HG02852 (cell line): ENCODE measurements around the gene UNC5A.

Experiments used
- ATAC-seq: cut with Tn5 transposase; IDR thresholded peaks from one replicate; pipeline ENCODE4 v1.9.1; 2021; ENCODE audit warnings: mild to moderate bottlenecking, moderate library complexity; ENCODE audit not compliant: unreplicated experiment

The UNC5A gene

GRCh38 chr5:176878463-176878862 is 68.1 kb downstream of the UNC5A start:
- ATAC-seq, result no peak

DNA sequence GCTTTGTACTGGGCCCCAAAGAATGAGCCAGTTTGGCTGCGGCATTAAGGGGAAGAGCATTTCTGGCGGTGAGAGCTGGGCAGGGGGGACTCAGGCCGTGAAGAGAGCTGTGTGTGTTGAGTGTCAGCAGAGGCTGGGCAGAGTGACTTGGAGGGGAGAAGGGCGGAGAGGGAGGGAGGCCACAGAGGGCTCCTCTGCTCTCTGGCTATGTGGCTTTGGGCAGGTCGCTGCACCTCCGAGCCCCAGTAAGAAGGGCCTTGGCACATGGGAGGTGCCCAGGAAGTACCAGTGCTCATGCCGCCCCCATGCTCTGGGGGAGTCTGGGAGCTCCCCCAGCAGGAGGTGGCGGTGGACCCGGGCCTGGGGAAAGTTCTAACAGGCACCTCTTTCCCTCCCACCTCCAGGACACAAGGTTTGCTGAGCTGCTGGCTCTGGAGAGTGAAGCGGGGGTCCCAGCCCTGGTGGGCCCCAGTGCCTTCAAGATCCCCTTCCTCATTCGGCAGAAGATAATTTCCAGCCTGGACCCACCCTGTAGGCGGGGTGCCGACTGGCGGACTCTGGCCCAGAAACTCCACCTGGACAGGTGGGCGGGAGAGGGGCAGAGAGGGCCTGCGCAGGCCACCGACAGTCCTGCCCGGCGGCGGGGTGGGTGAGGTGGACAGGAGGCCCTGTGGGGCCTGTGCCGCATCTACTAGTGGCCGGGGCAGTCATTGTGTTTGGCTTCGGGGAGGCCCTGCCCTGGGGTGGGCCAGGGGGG is 68.7 kb downstream of the UNC5A start:
- ATAC-seq, result no peak

- no peak for ATAC-seq
Observed at GRCh38 chr5:176879663-176880361, 69.5 kb downstream of the UNC5A start.

DNA sequence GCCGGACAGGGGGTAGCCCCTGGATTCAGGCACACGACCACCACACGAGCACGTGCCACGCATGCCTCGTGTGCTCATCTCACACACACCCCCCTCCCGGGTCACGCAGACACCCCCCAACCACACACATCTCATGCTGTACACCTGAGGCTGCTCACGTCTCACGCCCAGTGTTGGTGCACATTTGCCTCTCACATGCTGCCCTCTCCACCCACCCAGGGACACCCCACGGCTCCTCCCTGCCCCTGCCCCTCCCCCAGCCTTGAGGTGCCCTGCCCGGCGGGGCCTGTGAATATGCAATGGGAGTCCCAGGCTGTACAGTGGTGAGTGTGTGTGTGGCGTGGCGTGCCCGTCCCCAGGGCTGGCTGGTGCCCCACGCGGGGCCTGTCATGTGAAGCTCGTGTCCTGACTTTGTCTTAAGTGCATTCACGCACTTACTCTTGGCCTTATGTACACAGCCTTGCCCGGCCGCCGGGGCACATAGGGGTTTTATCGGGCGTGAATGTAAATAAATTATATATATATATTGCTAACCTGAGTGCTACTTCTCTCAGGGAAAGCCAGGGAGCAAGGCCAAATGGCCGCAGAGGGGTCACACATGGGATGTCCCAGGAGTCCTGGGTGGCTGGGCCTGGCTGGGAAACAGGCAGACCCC is 70.1 kb downstream of the UNC5A start:
- ATAC-seq, result no peak

GRCh38 chr5:176881021-176881749 is 70.8 kb downstream of the UNC5A start:
- ATAC-seq, result no peak

DNA sequence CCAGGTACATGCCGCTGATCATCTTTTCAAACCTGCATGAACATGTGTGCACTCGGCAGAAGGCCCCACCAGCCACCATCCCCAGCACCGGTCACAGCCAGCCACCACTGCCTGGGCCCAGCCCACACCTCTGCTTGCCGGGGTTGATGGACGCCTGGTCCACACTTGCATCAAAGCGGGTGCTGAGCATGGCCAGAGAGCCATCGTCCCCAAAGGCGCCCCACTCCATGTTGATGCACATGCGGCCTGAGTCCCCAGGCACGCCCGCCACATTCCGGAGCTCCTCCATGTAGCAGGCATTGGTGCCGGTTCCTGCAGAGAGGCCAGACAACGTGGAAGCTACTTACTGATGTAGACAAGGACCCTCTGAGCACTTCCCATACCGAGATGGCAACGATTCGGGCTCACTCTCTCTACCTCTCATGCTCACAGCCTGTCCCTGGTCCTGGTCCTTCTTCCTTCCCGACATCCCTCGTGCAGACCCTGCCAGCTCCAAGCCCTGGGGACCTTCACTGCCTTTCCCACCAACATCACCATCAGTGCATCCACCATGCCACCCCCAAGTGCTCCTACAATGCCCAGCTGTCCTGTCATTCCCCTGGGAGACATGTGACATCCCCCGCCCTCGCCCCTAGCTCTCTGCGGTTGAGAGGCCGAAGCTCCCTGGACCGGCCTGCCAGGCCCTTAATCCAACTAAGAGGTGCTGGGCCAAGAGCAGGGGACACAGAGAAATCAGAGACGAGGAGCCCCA is 71.6 kb downstream of the UNC5A start:
- ATAC-seq, result no peak

GRCh38 chr5:176882567-176882903 is 72.2 kb downstream of the UNC5A start:
- ATAC-seq, result no peak

- no peak for ATAC-seq
Observed at GRCh38 chr5:176883700-176884570, 73.6 kb downstream of the UNC5A start.

GRCh38 chr5:176884571-176884890 is 74.2 kb downstream of the UNC5A start:
- ATAC-seq, result no peak

GRCh38 chr5:176886336-176887251 is 76.2 kb downstream of the UNC5A start:
- no peak for ATAC-seq

DNA sequence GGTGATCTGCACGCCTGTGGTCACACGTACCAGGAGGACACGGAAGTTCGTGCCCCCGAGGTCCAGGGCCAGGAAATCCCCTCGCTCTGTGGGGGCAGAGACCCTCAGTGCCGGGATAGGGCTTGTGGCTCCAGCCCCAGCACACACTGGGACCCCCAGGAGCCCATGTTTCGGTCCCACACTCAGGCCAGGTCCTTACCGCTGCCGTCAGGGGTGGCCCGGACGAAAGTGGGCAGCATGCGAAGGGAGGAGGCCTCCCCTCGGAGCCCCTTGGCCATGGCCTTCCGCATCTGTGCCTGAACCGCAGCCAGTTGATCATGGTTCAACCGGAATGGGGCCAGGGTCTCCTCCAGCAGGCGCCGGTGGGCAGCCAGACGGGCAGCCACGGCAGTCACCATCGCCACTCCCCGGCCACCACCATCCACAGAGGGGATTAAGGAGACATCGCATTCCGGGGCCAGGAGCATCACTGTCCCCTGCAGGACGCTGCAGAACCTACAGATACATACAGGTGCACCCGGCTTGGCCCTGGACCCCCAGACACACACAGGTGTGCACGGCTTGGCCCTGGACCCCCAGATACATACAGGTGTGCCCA is 77.0 kb downstream of the UNC5A start:
- no peak for ATAC-seq

GRCh38 chr5:176888016-176888864 is 77.9 kb downstream of the UNC5A start:
- no peak for ATAC-seq

- ATAC-seq, result no peak
Observed at GRCh38 chr5:176888865-176889165, 78.5 kb downstream of the UNC5A start.

DNA sequence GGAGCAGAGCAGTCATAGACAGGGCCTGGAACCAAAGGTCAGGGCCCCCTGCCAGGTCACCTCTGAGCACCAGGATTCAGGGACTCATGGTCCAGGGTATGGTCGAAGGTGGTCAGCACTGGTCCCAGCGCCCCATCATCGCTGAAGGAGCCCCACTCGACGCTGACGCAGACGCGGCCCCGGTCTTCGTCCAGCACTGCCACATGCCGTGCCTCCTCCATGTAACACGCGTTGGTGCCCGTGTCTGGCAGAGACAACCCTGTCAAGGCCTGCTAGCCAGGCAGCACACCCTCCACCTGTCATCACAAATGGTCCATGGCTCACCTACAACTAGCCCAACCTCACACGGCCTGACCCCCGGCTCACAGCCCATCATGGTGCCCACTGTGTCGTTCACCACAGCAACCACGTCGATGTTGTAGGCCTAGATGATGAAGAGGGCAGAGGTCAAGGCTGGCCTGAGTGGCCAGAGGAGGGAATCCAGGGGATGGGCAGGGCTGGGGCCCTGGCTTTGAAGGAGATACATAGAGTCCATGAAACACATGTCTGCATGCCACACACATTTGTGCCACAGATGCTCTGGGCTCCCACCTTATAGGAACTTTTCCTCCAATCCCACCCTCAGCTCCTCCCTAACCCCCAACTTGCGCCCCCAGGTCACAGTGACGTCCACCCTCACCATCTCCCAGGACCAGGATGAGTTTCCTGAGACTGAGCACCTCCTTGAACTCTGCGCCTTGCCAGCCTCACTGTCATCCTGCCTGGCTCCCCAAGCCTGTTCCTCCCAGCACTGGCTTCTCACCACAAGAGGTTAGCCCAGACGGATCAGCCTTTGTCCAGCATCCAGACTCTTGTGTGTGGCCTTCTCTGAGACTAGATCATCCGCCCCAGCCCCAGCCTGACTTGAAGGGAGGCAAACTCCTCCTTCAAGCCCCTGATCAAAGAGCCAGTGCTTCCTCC is 79.2 kb downstream of the UNC5A start:
- no peak for ATAC-seq

DNA sequence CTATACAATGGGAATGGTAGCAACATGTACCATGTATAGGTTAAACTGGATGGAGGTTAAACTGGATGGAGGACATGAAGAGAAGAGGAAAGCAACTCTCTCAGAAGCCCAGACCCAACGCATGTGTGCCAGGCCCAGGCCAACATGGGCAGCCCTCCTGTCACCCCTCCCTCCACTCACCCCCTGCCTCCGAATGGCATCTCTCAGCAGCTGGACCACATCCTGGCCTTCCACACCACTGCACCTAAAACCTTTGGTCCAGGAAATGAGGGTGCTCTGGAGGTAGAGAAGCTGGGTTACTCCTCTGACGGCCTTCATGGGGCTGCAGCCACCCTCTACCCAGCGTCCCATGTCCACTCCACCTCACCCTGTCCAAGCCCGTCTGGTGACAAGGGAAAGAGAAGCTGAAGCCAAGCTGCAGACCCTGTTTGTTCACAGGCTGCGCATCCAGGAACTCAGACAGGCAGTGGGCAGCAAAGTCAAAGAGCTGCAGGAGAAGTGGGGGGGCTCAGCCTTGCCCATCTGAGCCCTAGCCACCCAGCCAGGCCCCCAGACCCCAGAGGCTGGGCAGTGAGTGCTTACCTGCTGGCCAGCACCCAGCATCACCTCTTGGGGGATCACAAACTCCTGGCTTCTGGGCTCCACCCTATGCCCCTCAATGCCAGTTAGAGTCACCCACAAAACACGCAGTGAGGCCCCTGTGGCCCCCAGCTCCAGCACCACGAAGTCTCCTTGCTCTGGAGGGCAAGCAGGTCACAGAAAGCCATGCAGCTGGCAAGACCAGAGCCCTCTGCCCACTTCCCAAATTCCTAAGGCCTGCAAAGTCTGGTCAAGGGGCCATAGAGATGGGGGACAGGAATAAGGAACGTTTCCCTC is 80.3 kb downstream of the UNC5A start:
- no peak for ATAC-seq
